GM19239 (cell line): ENCODE results near the gene KRTAP5-4.
"Not testable (repeated sequence)": the region's sequence is repeated elsewhere in the genome, so short reads cannot be mapped to it uniquely, and the experiment has no call there.

Source experiments
- DNase-seq: peaks from one replicate; pipeline ENCODE4 v3.0.0; 2011; ENCODE audit warnings: low spot score; ENCODE audit not compliant: insufficient read length
- FAIRE-seq: peaks from 2 replicates; lab custom pipeline; 2011; peaks lifted over from hg19 to GRCh38; lab: Jason Lieb, UNC

KRTAP5-4 gene

DNA sequence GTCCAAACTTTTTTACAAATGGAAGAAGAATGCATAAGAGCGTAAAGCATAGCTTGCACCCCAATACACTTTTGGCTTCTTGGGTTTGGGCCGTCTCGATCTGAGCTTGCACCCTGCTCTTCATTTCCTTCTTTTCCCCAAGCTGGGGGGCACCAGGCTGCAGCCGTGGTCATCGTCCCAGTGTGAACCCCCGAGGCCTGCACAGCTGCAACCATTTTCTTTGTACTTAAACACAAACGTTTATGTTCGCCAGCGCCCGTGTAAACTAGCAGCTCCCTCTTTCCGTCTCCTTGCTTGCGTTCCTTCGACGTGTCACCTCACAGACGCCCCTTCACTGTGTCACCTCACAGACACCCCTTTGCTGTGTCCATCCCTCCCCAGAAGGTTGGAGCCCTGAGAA lies 17.7 kb upstream of the KRTAP5-4 start:
- no peak for DNase-seq
- FAIRE-seq, result no peak

DNA sequence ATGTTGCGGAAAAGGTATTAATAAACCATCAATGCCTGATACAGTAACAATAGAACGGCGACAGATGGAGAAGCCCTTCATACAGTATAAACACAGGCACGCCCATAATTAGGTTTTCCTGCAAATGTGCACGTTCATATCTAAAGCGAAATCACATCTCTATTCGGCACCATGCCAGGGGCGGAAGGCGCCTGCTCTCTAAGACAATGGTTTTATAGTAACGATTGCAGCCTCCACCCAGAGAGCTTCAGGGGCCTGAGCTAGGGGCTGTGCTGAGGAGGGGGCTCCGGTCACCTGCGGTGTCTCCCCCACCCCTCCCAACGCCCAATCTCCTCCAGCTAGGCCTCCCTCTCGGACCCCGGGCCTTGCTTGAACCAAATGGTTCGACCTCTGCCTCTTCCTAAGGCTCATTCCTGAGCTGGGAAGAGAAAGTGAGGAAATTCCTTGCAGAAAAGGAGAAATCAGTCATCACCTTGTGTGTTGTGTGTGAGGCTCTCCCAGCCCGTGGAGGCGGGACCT lies 17.2 kb upstream of the KRTAP5-4 start:
- FAIRE-seq, result no peak
- no peak for DNase-seq

DNA sequence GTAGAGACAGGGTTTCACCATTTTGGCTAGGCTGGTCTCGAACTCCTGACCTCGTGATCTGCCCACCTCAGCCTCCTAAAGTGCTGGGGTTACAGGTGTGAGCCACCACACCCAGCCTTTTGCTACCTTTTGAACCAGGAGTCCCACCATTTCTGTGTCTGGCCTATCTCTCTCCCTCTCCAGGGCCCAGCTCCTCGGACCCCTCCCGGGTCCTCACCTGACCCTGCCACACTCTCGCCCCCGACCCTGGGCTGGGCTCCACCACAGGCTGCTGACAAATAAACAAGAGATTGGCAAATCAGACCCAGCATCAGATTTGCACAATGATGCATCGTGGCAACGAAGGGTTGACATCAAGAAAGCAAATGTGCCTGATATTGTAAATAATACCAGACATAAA lies 16.4 kb upstream of the KRTAP5-4 start:
- FAIRE-seq (no peak), DNase-seq (no peak)

DNA sequence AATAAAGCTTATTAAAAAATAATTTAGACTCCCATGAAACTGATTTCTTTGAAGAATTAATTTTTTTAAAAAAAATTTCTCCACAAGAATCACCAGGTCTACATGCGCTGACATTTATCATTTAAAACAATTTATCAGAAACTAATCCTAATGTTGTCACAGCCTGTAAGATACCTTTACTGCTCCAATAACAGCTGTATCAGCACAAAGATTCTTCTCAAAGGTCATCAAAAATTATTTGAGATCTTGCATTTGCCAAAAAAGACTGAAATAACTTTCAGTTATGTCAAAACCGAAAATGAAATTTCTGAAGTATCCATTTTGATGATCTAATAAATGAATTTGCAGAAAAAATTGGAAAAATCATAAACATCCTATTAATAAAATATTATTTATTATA lies 15.7 kb upstream of the KRTAP5-4 start:
- DNase-seq (no peak), FAIRE-seq (no peak)

DNA sequence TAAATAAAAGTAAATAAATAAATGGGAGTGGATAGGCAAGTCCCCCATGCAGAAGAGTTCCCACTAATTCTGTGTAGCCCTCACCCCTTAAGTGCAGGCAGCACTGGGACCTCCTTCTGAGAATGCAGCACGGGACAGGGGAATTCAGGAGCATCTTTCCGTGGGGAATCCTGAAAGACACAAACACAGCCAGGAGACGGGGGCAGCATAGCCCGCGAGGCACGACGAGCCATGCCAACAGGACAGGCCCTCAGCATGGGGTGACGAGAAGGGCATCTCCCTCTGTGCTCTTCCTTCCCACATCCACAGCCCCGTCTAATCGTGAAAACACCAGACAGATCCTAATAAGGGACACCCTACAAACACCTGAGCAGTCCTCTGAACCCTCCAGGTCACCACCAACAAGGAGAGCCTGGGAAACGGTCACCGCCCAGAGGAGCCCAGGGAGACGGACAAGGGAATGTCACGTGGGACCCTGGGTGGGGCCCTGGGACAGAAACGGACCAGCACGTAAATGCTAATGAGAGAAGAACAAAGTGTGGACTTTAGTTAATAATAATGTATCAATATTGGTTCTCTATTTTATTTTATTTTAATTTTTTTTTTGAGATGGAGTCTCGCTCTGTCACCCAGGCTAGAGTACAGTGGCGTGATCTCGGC lies 14.5 kb upstream of the KRTAP5-4 start:
- DNase-seq, result no peak
- FAIRE-seq, result no peak

DNA sequence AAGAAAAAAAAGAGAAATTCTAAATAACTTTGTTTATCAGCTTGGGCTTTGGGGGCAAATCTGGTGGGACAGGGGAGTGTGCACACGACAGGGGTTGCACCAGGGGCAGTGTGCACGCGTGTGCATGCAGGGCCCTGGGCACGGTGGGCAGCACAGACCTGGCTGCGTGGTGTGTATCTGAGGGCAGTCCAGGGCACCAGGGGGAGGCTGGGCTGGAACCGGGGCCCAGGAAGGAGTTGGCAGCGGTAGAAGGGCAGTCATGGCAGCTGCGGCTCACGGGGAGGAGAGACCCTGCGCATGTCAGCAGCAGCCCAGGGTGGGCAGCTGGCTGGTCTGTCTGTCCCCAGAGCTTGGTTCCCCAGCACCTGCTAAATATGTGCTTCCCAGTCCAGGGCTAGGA lies 11.9 kb upstream of the KRTAP5-4 start:
- DNase-seq (no peak), FAIRE-seq (no peak)

DNA sequence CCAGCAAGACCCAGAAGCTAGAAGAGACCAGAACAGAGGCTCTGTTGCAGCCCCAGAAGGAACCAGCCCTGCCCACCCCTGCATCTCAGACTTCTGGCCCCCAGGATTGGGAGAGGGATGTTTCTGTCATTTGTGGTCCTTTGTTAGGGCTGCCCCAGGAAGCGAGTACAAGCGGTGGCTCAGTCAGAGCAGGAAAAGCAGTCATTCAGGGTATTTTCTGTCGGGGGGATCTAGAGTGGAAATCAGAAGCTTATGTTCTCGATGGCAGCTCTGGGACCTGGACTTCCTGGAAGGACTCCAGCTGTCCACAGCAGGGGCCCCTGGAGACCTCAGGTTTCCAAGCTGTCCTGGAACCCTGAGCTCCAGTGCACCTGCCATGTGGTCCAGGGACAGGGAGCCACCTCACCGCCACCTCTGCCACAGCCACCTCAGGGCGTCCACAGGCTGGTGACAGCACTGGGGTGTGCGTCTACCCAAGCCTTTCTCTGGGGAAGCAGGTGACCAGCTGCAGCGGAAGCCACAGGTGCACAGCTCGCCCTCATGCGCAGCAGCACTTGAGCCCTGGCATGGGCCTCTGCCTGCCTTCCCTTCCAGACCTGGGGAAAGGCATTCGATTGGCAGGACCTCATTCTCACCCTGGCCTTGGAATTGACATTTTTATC lies 10.2 kb upstream of the KRTAP5-4 start:
- no peak for DNase-seq
- FAIRE-seq, result no peak

DNA sequence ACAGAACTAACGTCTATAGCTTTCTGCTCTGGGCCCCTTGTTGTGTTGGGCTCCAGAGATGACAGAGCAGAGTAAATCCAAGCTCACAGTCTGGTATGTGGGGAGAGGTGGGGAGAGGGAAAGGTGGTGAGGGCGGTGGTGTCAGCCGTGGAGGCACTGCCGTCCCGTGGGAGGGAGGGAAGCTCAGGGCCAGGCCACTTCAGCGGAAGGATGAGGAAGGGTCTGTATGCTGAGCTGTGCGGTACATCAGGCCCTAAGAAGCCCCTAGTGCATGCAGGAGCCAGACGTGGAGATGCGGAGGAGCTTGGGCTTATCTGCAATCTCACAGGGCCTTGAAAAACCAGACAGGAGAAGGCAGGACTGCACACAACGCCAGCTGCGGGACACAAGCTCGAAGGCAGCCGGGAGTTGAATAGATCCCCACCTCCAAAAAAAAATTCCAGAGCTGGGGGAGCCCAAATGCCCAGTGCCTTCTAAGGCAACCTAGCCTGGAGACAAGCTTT lies 9.2 kb upstream of the KRTAP5-4 start:
- no peak for FAIRE-seq
- no peak for DNase-seq

DNA sequence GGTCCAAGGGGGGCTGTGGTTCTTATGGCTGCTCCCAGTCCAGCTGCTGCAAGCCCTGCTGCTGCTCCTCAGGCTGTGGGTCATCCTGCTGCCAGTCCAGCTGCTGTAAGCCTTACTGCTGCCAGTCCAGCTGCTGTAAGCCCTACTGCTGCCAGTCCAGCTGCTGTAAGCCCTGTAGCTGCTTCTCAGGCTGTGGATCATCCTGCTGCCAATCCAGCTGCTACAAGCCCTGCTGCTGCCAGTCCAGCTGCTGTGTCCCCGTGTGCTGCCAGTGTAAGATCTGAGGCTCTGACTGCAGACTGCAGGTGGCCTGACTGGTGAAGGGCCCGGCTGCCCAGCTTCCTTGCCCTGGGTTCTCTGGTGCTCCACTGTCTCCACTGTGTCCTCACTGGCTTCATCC lies 8.3 kb upstream of the KRTAP5-4 start:
- FAIRE-seq (no peak), DNase-seq (no peak)

DNA sequence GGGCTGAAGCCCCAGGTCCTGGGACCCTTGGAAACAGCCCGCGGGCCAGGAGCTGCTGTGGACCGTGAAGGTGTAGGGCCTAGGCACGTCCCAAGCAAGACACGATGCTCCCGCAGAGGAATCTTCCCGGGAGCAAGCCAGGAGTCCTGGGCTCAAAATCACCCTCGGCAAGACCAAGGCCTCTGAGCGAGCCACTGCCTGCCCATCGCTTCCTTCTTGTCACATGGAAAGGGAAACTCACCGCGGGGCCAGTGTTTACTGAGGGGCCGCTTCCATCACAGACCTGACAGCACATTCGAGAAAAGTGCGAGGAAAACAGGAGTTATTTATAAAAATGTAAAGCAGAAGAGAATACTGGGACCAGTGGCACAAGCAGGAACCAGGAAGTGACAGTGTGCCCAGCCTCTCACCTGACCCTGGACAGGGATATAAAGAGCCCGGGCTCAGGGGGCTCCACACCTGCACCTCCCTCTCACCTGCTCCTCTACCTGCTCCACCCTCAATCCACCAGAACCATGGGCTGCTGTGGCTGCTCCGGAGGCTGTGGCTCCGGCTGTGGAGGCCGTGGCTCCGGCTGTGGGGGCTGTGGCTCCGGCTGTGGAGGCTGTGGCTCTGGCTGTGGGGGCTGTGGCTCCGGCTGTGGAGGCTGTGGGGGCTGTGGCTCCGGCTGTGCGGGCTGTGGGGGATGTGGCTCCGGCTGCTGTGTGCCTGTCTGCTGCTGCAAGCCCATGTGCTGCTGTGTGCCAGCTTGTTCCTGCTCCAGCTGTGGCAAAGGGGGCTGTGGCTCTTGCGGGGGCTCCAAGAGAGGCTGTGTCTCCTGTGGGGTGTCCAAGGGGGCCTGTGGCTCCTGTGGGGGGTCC lies 7.6 kb upstream of the KRTAP5-4 start, which contains the start of gene KRTAP5-5:
Gene KRTAP5-5 (plus strand): TSS at position 450 of the 860 bp plus-strand sequence. CDS start 66 bp downstream, at position 516.
- DNase-seq (no peak), FAIRE-seq (no peak)

DNA sequence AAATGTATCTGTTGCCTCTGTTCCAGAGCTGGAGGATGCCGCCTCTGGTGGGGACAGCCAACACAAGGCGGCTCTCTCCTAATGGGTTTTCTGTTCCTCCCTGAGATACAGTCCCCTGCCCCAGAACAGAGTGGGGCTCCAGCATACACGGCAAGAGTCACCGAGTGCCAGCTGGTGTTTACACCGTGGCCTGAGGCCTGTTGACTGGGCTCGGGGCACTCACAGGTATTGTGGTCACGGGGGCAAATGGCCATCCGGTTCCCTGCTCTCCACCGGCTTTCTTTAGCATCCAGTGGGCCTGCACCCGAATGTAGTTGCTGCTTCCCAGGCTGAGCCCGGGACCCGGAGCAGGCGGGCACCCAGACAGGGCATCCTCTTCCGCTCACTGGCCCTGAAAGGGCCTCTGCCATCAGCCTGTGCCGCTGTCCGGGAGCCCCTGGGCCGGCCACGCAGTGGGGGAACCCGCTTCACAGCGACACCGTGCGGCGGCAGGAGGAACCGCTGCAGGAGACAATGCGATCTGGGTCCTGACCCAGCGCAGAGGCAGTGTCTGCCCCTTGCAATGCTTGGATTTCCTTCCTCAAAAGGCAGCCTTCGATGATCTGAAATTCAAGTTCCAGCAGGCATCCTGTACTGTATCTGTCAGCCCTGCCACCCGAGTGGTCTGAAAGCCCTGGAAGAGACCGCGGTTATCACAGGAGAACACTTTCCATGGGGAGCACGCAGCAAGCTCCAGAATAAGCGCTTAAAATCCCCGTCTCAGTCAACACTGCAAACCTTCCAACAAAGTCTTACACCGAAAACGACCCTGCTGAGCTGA lies 6.8 kb upstream of the KRTAP5-4 start:
- peak; percentile 76 for FAIRE-seq
- peak; percentile 83 for DNase-seq

DNA sequence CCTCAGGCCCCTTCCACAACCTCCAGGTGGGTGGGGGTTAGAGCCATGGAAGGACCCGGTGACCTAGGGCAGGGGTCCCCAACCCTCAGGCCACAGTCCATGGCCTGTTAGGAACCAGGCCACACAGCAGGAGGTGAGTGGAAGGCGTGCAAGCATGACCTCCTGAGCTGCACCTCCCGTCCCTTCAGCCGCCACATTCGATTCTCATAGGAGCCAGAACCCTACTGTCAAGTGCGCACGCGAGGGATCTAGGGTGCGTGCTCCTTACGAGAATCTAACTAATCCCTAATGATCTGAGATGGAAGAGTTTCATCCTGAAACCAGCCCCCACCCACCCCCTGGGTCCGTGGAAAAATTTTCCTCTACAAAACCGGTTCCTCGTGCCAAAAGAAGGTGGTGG lies 3.6 kb upstream of the KRTAP5-4 start:
- no peak for FAIRE-seq

DNA sequence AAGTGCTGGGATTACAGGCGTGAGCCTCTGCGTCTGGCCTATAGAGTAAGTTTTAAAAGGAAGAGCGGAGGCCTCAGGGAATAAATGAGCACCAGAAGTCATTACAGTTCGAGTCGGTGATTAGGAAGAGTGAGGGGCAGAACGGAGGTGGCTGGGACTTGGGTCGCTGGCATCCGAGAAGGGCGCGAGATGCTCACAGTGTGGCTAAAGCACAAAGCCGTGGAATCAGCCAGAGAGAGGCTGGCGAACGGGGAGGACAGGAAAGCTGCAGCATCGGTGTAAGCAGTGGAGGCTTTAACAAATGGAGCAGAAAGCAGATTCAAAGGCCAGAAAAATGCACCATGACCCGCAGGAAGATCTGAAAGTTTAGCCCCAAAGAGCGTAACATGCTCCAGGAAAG lies 2.7 kb upstream of the KRTAP5-4 start:
- FAIRE-seq, result no peak
- DNase-seq, result no peak

More for the DNA sequence above, 3.6 kb upstream of the KRTAP5-4 start:
- no peak for DNase-seq

DNA sequence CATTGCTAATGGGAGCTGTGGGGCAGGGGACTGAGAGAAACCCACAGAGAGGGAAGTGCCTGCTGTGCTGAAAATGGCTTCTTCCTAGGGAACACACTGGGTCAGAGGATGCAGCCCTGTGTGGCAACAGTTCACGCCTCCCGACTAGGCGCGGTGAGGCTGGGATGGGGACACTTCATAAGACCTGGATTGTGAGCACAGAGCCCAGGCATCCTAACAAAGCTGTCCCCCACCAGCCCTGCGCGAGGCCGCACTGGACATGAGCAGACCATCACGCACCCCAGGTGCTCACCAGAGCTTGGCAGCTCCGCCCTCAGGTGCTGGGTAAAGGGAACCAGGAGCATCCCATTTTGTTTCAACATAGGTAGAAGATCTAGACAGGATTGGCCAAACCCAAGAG lies 1.8 kb upstream of the KRTAP5-4 start:
- no peak for FAIRE-seq

DNA sequence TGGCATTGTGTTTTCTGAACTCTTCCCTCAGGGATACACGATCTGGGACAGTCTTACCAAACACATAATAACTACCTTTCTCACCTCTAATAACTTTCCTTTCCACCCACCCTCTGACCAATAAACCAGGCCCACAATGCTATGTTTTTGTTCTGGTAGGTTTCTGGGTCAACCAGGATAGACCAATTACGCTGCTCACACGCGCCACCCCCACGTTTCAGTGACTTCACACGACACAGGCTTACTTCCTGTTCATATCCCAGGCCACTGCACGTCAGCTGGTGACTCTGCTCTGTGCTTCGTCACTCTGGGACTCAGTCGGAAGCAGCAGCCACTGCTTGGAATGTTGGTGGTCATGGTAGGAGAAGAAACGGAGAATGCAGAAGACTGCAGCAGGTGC lies 2.5 kb downstream of the KRTAP5-4 start:
- DNase-seq (no peak), FAIRE-seq (no peak)

More for the DNA sequence above, 1.8 kb upstream of the KRTAP5-4 start:
- no peak for DNase-seq

DNA sequence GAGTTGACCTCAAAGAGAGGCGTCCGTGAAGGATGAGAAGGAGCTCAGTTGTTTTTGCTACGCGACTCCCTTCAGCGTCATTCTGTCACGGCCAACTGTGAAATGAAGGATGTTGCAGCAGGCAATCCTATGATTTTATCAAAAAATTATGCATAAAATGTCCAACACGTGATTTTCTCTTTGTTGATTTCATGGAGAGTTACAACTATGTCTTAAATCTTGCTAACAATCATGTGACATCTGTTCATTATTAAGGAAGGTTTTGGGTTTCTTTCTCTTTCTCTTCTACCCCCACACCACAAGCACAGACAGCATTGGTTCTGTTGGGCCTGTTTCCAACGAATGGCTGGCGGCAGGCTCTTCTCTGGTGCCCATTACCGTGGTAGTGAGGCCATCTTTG lies 3.7 kb downstream of the KRTAP5-4 start:
- no peak for DNase-seq
- FAIRE-seq, result no peak

DNA sequence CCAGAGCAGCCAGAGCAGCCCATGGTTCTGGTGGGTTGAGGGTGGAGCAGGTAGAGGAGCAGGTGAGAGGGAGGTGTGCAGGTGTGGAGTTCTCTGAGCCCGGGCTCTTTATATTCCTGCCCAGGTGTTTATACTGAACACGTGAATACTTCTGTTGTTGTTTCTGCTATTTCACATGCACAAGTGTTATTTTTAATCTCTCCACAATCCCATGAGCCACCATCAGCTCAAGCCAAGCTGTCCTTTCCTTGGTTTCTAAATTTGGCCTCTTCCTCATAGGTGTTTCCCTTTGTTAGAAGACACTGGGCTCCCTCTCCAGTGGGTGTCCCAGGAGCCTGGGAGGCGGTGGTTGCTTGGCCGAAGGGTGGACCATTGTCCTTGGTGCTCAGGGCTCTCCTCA lies 13.6 kb downstream of the KRTAP5-4 start, which contains the start of gene KRTAP5-3:
Gene KRTAP5-3 (minus strand): TSS at position 101 of the 400 bp plus-strand sequence. CDS start 78 bp downstream, at position 23.
- no peak for DNase-seq
- no peak for FAIRE-seq

DNA sequence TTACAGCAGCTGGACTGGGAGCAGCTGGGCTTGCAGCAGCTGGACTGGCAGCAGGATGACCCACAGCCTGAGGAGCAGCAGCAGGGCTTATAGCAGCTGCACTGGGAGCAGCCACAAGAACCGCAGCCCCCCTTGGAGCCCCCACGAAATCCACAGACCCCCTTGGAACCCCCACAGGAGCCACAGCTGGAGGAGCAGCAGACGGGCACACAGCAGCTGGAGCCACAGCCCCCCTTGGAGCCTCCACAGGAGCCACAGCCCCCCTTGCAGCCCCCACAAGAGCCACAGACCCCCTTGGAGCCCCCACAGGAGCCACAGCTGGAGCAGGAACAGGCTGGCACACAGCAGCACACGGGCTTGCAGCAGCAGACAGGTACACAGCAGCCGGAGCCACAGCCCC lies 14.0 kb downstream of the KRTAP5-4 start:
- not testable (repeated sequence) for DNase-seq, FAIRE-seq

DNA sequence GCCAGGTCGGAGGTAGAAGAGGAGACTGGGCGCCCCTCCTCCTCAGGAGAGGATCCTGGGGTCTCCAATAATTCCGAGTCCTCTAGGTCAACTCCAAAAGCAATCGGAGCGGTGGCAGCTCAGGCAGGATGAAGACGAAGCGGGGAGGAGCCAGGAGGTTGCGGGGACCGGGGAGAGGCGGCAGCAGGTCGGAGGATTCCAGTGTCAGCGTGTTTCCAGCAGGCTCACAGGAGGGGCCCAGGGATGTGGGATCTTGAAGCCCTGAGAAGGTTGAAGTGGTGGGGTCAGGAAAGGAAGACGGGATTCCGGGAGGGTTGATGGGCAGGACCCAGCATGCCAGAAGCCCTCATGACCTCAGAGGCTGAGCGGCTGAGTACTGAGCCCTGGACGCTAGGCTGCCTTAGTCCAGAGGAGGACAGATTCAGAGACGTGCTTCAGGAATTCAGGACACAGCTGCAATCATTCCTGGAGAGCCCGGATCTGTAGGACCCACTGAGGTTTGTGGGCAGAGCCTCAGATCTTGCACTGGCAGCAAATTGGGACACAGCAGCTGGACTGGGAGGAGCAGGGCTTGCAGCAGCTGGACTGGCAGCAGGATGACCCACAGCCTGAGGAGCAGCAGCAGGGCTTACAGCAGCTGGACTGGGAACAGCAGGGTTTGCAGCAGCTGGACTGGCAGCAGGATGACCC lies 14.6 kb downstream of the KRTAP5-4 start:
- not testable (repeated sequence) for FAIRE-seq, DNase-seq
